K562 (cell line): ENCODE measurements around the gene TRIM24. TPM values are rescaled to one million over a fixed set of nuclear protein-coding genes. Genes with fewer than 3 reads are reported as not detected.

Experiments used
- ATAC-seq: fragments of 200-7000 bp; cut with Tn5 transposase; 3 replicates; pipeline ENCODE4 v1.9.1; 2020; ENCODE audit warnings: moderate library complexity
- BruUV-seq: library from RNA; stranded (reverse); fragments of 400-500 nt; replicated peaks from 2 replicates; lab custom pipeline; 2021; lab: Mats Ljungman, UMichigan
- CTCF ChIA-PET: fragments of 300-600 bp; formaldehyde crosslinking; extraction: SDS; loops from one replicate; lab custom pipeline; 2021; ENCODE audit warnings: low intra/inter-chr PET ratio; lab: Yijun Ruan, JAX
- POLR2A ChIA-PET: fragments of 300-600, 350-650 bp; sonication (Branson Sonifier 250); formaldehyde crosslinking; extraction: SDS; loops from one replicate; lab custom pipeline; 2021; ENCODE audit warnings: antibody characterized with exemption, inconsistent platforms; lab: Yijun Ruan, JAX
- DNase-seq, 4 experiments: peaks; one replicate each; pipeline versions ENCODE4 v3.0.0 to v3.0.0-alpha.2; 2011 to 2018; ENCODE audit warnings: low spot score in 3 of 4, mixed read lengths in 3 of 4; ENCODE audit errors: extremely low read depth in 1 of 4
- FAIRE-seq: peaks from 2 replicates; lab custom pipeline; 2011; peaks lifted over from hg19 to GRCh38; lab: Jason Lieb, UNC
- H2AFZ ChIP-seq: 2 replicates; pipeline ENCODE4 v1.6.0; 2011; ENCODE audit warnings: low read depth, low read length, control low read depth, inconsistent platforms
- H3K27ac ChIP-seq: fragments of 200-600 bp; 3 replicates; pipeline ENCODE4 v1.8.0; 2011; ENCODE audit warnings: low read depth, mild to moderate bottlenecking, control low read depth, inconsistent platforms, low read length, moderate library complexity, mixed read lengths; ENCODE audit errors: extremely low read depth
- H3K27me3 ChIP-seq, 2 experiments: fragments of 300-600 bp in 1 of 2; 2 replicates in 1 of 2; 3 replicates in 1 of 2; pipeline versions ENCODE4 v1.6.0 to v1.8.0; 2011; ENCODE audit warnings: inconsistent platforms in 2 of 2, low read length in 2 of 2, mild to moderate bottlenecking in 1 of 2, mixed read lengths in 1 of 2, moderate library complexity in 1 of 2; ENCODE audit not compliant: control insufficient read depth in 2 of 2, insufficient read depth in 2 of 2
- H3K36me3 ChIP-seq: fragments of 300-600 bp; 3 replicates; pipeline ENCODE4 v1.8.0; 2011; ENCODE audit warnings: mild to moderate bottlenecking, low read length, inconsistent platforms; ENCODE audit not compliant: control insufficient read depth, insufficient read depth
- H3K4me1 ChIP-seq, 2 experiments: fragments of 200-600 bp in 1 of 2; replicated peaks in 1 of 2; 2 replicates in 1 of 2; 3 replicates in 1 of 2; pipeline versions ENCODE4 v1.5.1 to v1.8.0; 2011; ENCODE audit warnings: inconsistent platforms in 2 of 2, low read length in 2 of 2, mild to moderate bottlenecking in 1 of 2, mixed read lengths in 1 of 2, moderate library complexity in 1 of 2; ENCODE audit not compliant: control insufficient read depth in 2 of 2, insufficient read depth in 2 of 2
- H3K4me2 ChIP-seq: 2 replicates; pipeline ENCODE4 v1.6.1; 2011; ENCODE audit warnings: low read length, control low read depth, inconsistent platforms, mixed read lengths; ENCODE audit not compliant: insufficient read depth
- H3K4me3 ChIP-seq: fragments of 200-600 bp; sonication (generic), shearing (Covaris generic); 2 replicates; pipeline ENCODE4 v1.5.1; 2016; ENCODE audit warnings: control low read depth, inconsistent platforms
- H3K79me2 ChIP-seq: fragments of 200-600 bp; 3 replicates; pipeline ENCODE4 v1.8.0; 2011; ENCODE audit warnings: low read length, inconsistent platforms; ENCODE audit not compliant: control insufficient read depth, insufficient read depth
- H3K9ac ChIP-seq, 2 experiments: 2 replicates each; pipeline versions ENCODE4 v1.6.0 to v1.6.1; 2011; ENCODE audit warnings: low read depth in 2 of 2, low read length in 2 of 2, control low read depth in 1 of 2, inconsistent platforms in 1 of 2, mild to moderate bottlenecking in 1 of 2, mixed read lengths in 1 of 2; ENCODE audit not compliant: insufficient read depth in 1 of 2
- H3K9me1 ChIP-seq: one replicate; pipeline ENCODE4 v1.6.0; 2011; ENCODE audit warnings: inconsistent platforms, mild to moderate bottlenecking, low read length, moderate library complexity; ENCODE audit not compliant: control insufficient read depth, insufficient read depth
- H3K9me3 ChIP-seq: replicated peaks from 2 replicates; pipeline ENCODE4 v1.5.1; 2011; ENCODE audit warnings: low read depth, low read length, inconsistent platforms; ENCODE audit not compliant: control insufficient read depth, insufficient read depth
- H4K20me1 ChIP-seq: replicated peaks from 2 replicates; pipeline ENCODE4 v1.6.1; 2011; ENCODE audit warnings: low read length, inconsistent platforms, mixed read lengths; ENCODE audit not compliant: control insufficient read depth, insufficient read depth
- CCNT2 ChIP-seq: IDR thresholded peaks from 2 replicates; pipeline ENCODE4 v1.6.1; 2011; ENCODE audit warnings: borderline replicate concordance, low read depth, mild to moderate bottlenecking, moderate library complexity, mixed read lengths, low read length; ENCODE audit not compliant: insufficient read length; ENCODE audit errors: extremely low read depth
- ELF4 ChIP-seq: fragments of 450-650 bp; formaldehyde crosslinking; IDR thresholded peaks from 2 replicates; pipeline ENCODE4 v1.4.0; 2022; ENCODE audit warnings: missing genetic modification characterization
- HBP1 ChIP-seq: fragments of 450-650 bp; formaldehyde crosslinking; IDR thresholded peaks from 2 replicates; pipeline ENCODE4 v1.4.0; 2022; ENCODE audit warnings: missing genetic modification characterization
- HDAC6 ChIP-seq: IDR thresholded peaks from 2 replicates; pipeline ENCODE4 v1.6.1; 2012; ENCODE audit warnings: low read depth, mild to moderate bottlenecking, control low read depth, inconsistent platforms, low read length, moderate library complexity
- MCM2 ChIP-seq: fragments of 450-650 bp; IDR thresholded peaks from 2 replicates; pipeline ENCODE4 v1.6.1; 2017; ENCODE audit warnings: low read depth, mild to moderate bottlenecking
- MCM3 ChIP-seq: fragments of 450-650 bp; IDR thresholded peaks from 2 replicates; pipeline ENCODE4 v1.6.1; 2016
- MYBL2 ChIP-seq, 2 experiments: fragments of 450-650 bp in 1 of 2; sonication (generic) in 1 of 2; formaldehyde crosslinking in 1 of 2; IDR thresholded peaks; 2 replicates each; pipeline versions ENCODE4 v1.6.1 to v1.8.1; 2017 to 2022; ENCODE audit warnings: borderline replicate concordance in 1 of 2, inconsistent platforms in 1 of 2, low read depth in 1 of 2, mild to moderate bottlenecking in 1 of 2, missing genetic modification reagents in 1 of 2, moderate library complexity in 1 of 2
- OTX1 ChIP-seq: fragments of 450-650 bp; formaldehyde crosslinking; IDR thresholded peaks from 2 replicates; pipeline ENCODE4 v1.4.0; 2022; ENCODE audit warnings: mild to moderate bottlenecking
- SPI1 ChIP-seq: IDR thresholded peaks from 2 replicates; pipeline ENCODE4 v1.6.1; 2011; ENCODE audit warnings: low read depth, low read length, control low read depth, borderline replicate concordance
- TAF7 ChIP-seq: fragments of 450-650 bp; IDR thresholded peaks from 2 replicates; pipeline ENCODE4 v1.6.1; 2016; ENCODE audit warnings: missing genetic modification characterization, missing compliant biosample characterization
- THRB ChIP-seq: fragments of 450-650 bp; formaldehyde crosslinking; conservative IDR thresholded peaks from 2 replicates; pipeline ENCODE4 v1.4.0; 2022; ENCODE audit warnings: mild to moderate bottlenecking, missing genetic modification characterization
- ZNF212 ChIP-seq: fragments of 450-650 bp; formaldehyde crosslinking; IDR thresholded peaks from 2 replicates; pipeline ENCODE4 v1.4.0; 2020; ENCODE audit warnings: mild to moderate bottlenecking
- ZNF561 ChIP-seq: fragments of 450-650 bp; formaldehyde crosslinking; conservative IDR thresholded peaks from 2 replicates; pipeline ENCODE4 v1.4.0; 2020; ENCODE audit warnings: mild to moderate bottlenecking, moderate library complexity
- WGBS: fragments of 100-300 bp; shearing (Covaris generic); methylation state at CpG from one replicate; pipeline ENCODE4 v1.1.6; 2016; ENCODE audit warnings: low coverage, mixed read lengths; ENCODE audit not compliant: insufficient coverage; ENCODE audit errors: missing lambda C conversion rate; 5-methylcytosine and 5-hydroxymethylcytosine counted together
- in situ Hi-C: fragments of 300-500 bp; cut with MboI; formaldehyde crosslinking; loops from 4 replicates; pipeline ENCODE4 v1.15.0; 2018; ENCODE audit warnings: inconsistent platforms, mixed read lengths
- intact Hi-C: fragments of 100-400 bp; cut with micrococcal nuclease; formaldehyde crosslinking; loops from 2 replicates; pipeline ENCODE4 v1.14.2; 2022
- polyA plus RNA-seq, 8 experiments: library from polyadenylated mRNA; depleted of rRNA in 4 of 8; stranded (reverse) in 5 of 8; unstranded in 3 of 8; fragments of >200 nt; fragmentation: Nextera tagmentation in 2 of 8; fragmentation: Illumina TruSeq in 1 of 8; extraction: Ambion mirVana in 2 of 8; extraction: Trizol in 1 of 8; gene quantifications; 2 replicates each; pipeline versions ENCODE4 v1.2.1 to v1.2.3, GENCODE V29; 2011 to 2014; ENCODE audit warnings: inconsistent platforms in 1 of 8, missing spikeins in 1 of 8
- total RNA-seq, 7 experiments: library from RNA; depleted of rRNA in 6 of 7; stranded (reverse); fragments of >200 nt in 6 of 7; fragmentation: Illumina TruSeq in 2 of 7; extraction: Trizol in 2 of 7; gene quantifications; 2 replicates each; pipeline versions ENCODE4 v1.2.1 to v1.2.3, GENCODE V29; 2011 to 2021; ENCODE audit warnings: low replicate concordance in 1 of 7

The TRIM24 gene
- total and polyA plus RNA-seq, 9 of the 15 experiments (the other 6 are each of a cell fraction or from before 2014, with no cell fraction given), result 13.4 to 74.0 (median 41.7) TPM

GRCh38 chr7:138632384-138632783 lies 172.3 kb downstream of the TRIM24 start:
- CTCF ChIA-PET, result no interaction called here
- WGBS, result 0% methylated on average over 2 of the region's 2 CpGs
- peaks cover 0 to 9% of the 10 kb centered on the region in 2 experiments; a peak in 2 of 5 replicates for H3K4me1 ChIP-seq

More at GRCh38 chr7:138632384-138632783, 172.3 kb downstream of the TRIM24 start:
- Histone ChIP-seq H3K9ac (no peak overlapping the region), H3K27ac (no peak overlapping the region), H4K20me1 (no peaks in the 10 kb centered on the region), H2AFZ (no peak overlapping the region), H3K9me1 (no peaks in the 10 kb centered on the region), H3K4me2 (no peak overlapping the region), H3K36me3 (no peaks in the 10 kb centered on the region), H3K4me3 (no peak overlapping the region), H3K9me3 (no peaks in the 10 kb centered on the region), H3K79me2 (no peaks in the 10 kb centered on the region), H3K27me3 (peaks cover 18 to 35% of the 10 kb centered on the region in 2 experiments; a peak in 4 of 5 replicates)
- TF ChIP-seq ZNF561 (no peak), CCNT2 (no peak), ZNF212 (no peak), HDAC6 (no peak), HBP1 (CRISPR knock-in tag) (0 out of 2 replicates have a peak, but pooled peaks have one; percentile 38), OTX1 (peak; percentile 83; the same call in 1 of the 2 replicates), SPI1 (no peak), MYBL2 (IDR thresholded peaks at IDR 0.05; ENCODE audit: low read depth) (no peak), MYBL2 (CRISPR knock-in tag; IDR thresholded peaks at IDR 0.05; ENCODE audit: borderline replicate concordance) (no peak), ELF4 (CRISPR knock-in tag) (0 out of 2 replicates have a peak, but pooled peaks have one; percentile 37), MCM3 (peak; percentile 74; the same call in 1 of the 2 replicates), THRB (CRISPR knock-in tag) (peak; percentile 85), TAF7 (tag) (no peak), MCM2 (no peak)
- BruUV-seq, result no TSS peak
- POLR2A ChIA-PET, result interaction anchor here (0.6 to 0.9 kb wide), 3 partner anchors 7 to 427 kb away, joined by 3 to 6 read pairs (median 3); no protein-coding TSS in a partner anchor
- intact Hi-C loops, result no loop called here
- DNase-seq, result no peak
- ATAC-seq, result no peak
- in situ Hi-C loops, result no loop called here
- FAIRE-seq, result no peak
